Choroid plexus epithelial cell (primary cell): ENCODE data around the gene FOXQ1.

Experiments
- DNase-seq: peaks from one replicate; pipeline ENCODE4 v3.0.0-alpha.2; 2010; ENCODE audit warnings: low read depth
- H3K4me3 ChIP-seq: 2 replicates; pipeline ENCODE4 v1.5.1; 2011; ENCODE audit warnings: low read depth, mild to moderate bottlenecking, control low read depth, low read length, moderate library complexity
- CTCF ChIP-seq: conservative IDR thresholded peaks from 2 replicates; pipeline ENCODE4 v1.5.1; 2011; ENCODE audit warnings: low read depth, mild to moderate bottlenecking, control low read depth, inconsistent platforms, low read length, moderate library complexity

FOXQ1 gene

GRCh38 chr6:1309366-1309765 is 2.5 kb upstream of the FOXQ1 start:
- no peak for TF ChIP-seq CTCF
- no peak for DNase-seq
- no peak overlapping the region for H3K4me3 ChIP-seq

GRCh38 chr6:1310628-1311399 is 1.1 kb upstream of the FOXQ1 start:
- DNase-seq: no peak
- no peak for TF ChIP-seq CTCF
- H3K4me3 ChIP-seq: peak overlapping the region; percentile 56

GRCh38 chr6:1312203-1312472 is 240 bp downstream of the FOXQ1 start:
- H3K4me3 ChIP-seq: peak overlapping the region; percentile 56
- no peak for TF ChIP-seq CTCF
- DNase-seq: no peak

GRCh38 chr6:1312473-1313367 is 822 bp downstream of the FOXQ1 start:
- H3K4me3 ChIP-seq: peak overlapping the region; percentile 56
- DNase-seq: no peak
- no peak for TF ChIP-seq CTCF

GRCh38 chr6:1313384-1313766 is 1.5 kb downstream of the FOXQ1 start:
- H3K4me3 ChIP-seq: peak overlapping the region; percentile 22

GRCh38 chr6:1313767-1314503 is 2.0 kb downstream of the FOXQ1 start:
- peak; percentile 38 for TF ChIP-seq CTCF
- no peak for DNase-seq
- no peak overlapping the region for H3K4me3 ChIP-seq

More at GRCh38 chr6:1313384-1313766, 1.5 kb downstream of the FOXQ1 start:
- TF ChIP-seq CTCF: no peak
- no peak for DNase-seq
